Measurements from ENCODE around the gene ARMH3.
A peak's percentile ranks its signal among the peaks of the same experiment; 100 is the strongest.

ARMH3 gene

GRCh38 chr10:101892782-101893391, 163.1 kb downstream of the ARMH3 start:
- DNase-seq, result no peak

GRCh38 chr10:101889256-101890210, 166.4 kb downstream of the ARMH3 start:
- DNase-seq, result peak; percentile 66

- no peak for DNase-seq
Observed at GRCh38 chr10:101888251-101888949, 167.6 kb downstream of the ARMH3 start.

- no peak for DNase-seq
Observed at GRCh38 chr10:101887775-101888174, 168.2 kb downstream of the ARMH3 start.

- DNase-seq, result no peak
Observed at GRCh38 chr10:101886521-101887312, 169.3 kb downstream of the ARMH3 start.

GRCh38 chr10:101881036-101881774, 174.8 kb downstream of the ARMH3 start:
- no peak for DNase-seq

GRCh38 chr10:101880232-101880573, 175.8 kb downstream of the ARMH3 start:
- DNase-seq, result no peak

GRCh38 chr10:101879456-101880231, 176.3 kb downstream of the ARMH3 start:
- no peak for DNase-seq

- no peak for DNase-seq
Observed at GRCh38 chr10:101878869-101879268, 177.1 kb downstream of the ARMH3 start.

GRCh38 chr10:101875068-101875688, 180.8 kb downstream of the ARMH3 start:
- no peak for DNase-seq

GRCh38 chr10:101874252-101874651, 181.7 kb downstream of the ARMH3 start:
- DNase-seq, result no peak

- no peak for DNase-seq
Observed at GRCh38 chr10:101867931-101868330, 188.0 kb downstream of the ARMH3 start.

- DNase-seq, result no peak
Observed at GRCh38 chr10:101859530-101859929, 196.4 kb downstream of the ARMH3 start.

GRCh38 chr10:101858723-101859500, 197.1 kb downstream of the ARMH3 start:
- DNase-seq, result peak; percentile 5

- DNase-seq, result no peak
Observed at GRCh38 chr10:101857802-101858476, 198.0 kb downstream of the ARMH3 start.

GRCh38 chr10:101856626-101857025, 199.3 kb downstream of the ARMH3 start:
- DNase-seq, result no peak

GRCh38 chr10:101851411-101852116, 204.4 kb downstream of the ARMH3 start:
- DNase-seq, result no peak

GRCh38 chr10:101850749-101851148, 205.2 kb downstream of the ARMH3 start:
- no peak for DNase-seq

GRCh38 chr10:101848894-101849351, 207.1 kb downstream of the ARMH3 start:
- no peak for DNase-seq

Data from CD4-positive, alpha-beta T cell treated with Interleukin-12 subunit alpha and Interleukin-12 subunit beta, for 1 hour (primary cell).